ENCODE data around the gene NAA15.
A peak's percentile ranks its signal among the peaks of the same experiment; 100 is the strongest.
"Not testable (repeated sequence)": the region's sequence is repeated elsewhere in the genome, so short reads cannot be mapped to it uniquely, and the experiment has no call there.

NAA15 gene

GRCh38 chr4:139301113-139301820 lies at the start of gene NAA15:
NAA15 (plus strand) TSS chr4:139301505; CDS start chr4:139301778, 273 bp downstream.
- DNase-seq (ENCODE audit: low read depth), result peak; percentile 93

- no peak for DNase-seq (ENCODE audit: low read depth)
These were observed 48.3 kb upstream of the NAA15 start for GRCh38 chr4:139253046-139253445.

DNA sequence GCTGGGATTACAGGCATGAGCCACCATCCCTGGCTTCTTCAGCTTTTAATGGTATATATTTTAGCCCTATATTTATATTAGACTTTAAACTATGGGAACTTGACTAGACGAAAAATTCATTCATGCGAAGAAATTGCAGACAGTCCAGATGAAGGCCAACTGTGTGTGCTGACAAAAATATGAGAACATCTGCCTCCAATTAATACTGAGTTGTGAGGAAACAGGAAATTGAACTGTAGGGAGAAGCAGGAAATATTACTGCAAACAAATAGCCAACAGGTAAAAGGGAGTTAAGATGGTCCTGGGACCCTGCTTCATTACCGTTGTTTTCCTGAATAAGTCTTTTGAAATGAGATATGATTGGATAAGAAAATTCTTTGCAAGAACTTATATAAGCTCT lies 47.6 kb upstream of the NAA15 start:
- DNase-seq (ENCODE audit: low read depth), result no peak

DNA sequence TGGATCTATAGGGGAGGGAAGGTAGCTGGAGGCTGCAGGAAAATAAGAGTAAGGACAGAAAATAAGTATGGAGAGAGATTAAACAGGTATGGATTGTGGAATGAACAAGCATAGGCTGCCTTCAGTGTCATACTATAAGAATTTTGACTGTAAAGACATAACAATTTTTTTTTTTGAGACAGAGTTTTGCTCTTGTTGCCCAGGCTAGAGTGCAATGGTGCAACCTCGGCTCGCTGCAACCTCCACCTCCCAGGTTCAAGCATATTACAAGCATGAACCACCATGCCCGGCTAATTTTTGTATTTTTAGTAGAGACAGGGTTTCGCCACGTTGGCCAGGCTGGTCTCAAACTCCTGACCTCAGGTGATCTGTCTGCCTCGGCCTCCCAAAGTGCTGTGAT lies 45.7 kb upstream of the NAA15 start:
- not testable (repeated sequence) for DNase-seq (ENCODE audit: low read depth)

GRCh38 chr4:139256349-139256748 lies 45.0 kb upstream of the NAA15 start:
- DNase-seq (ENCODE audit: low read depth), result no peak

- no peak for DNase-seq (ENCODE audit: low read depth)
These were observed 35.7 kb upstream of the NAA15 start for GRCh38 chr4:139265654-139266053.

DNA sequence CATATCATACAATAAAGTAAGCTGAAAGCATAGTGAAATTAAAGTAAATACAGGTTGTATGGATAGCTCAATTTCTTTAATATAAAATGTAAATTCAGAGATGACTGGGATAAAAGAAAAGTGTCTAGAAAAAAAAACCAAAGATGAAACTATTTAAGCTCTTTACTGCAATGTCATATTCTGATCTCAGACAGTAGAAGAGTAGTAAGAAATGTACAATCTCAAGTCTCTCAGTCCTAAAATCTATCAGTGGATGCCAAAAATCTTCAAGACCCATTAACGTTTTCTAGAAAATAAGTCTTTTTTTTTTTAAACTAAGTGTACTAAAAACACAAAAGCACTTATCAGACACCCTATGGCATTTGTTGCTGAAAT lies 35.1 kb upstream of the NAA15 start:
- no peak for DNase-seq (ENCODE audit: low read depth)

- DNase-seq (ENCODE audit: low read depth), result peak; percentile 35
These were observed 34.6 kb upstream of the NAA15 start for GRCh38 chr4:139266583-139267257.

DNA sequence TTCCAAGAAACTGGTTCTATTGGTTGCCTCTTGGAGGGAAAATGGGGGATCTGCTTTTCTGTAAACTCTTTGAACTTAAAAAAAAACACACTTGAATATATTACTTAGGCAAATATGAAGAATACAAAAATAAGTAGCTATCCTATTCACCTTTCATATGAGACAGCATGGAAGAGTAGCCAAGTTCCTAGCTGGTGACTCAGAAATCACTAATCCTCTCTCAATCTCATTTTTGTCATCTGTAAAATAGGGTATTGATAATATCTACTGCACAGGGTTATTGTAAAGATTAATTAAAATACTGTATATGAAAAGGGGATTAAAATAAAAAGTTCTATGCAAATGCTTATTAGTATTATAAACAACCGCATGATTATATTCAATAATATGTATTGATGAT lies 34.0 kb upstream of the NAA15 start:
- DNase-seq (ENCODE audit: low read depth), result no peak

- no peak for DNase-seq (ENCODE audit: low read depth)
These were observed 27.5 kb upstream of the NAA15 start for GRCh38 chr4:139273835-139274234.

GRCh38 chr4:139274790-139275189 lies 26.5 kb upstream of the NAA15 start:
- no peak for DNase-seq (ENCODE audit: low read depth)

- DNase-seq (ENCODE audit: low read depth), result no peak
These were observed 26.0 kb upstream of the NAA15 start for GRCh38 chr4:139275281-139275735.

DNA sequence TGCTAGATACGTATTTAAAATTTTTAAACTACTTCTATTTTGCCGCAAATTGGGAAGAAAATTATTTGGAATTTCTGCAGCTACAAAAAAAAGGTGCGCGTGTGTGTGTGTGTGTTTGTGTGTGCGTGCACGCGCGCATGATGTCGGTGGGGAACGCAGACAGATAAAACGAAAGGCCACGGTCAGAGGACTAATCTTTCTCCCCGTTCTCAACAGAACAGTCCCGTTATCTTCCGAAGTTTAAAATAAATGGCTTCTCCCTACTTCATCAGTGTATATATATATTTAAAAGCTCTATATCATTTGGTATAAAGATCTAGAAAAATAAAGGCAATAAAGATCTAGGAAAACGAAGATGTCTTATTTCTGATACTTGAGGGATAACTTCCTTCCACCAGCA lies 22.8 kb upstream of the NAA15 start:
- no peak for DNase-seq (ENCODE audit: low read depth)

GRCh38 chr4:139278912-139279759 lies 22.2 kb upstream of the NAA15 start:
- DNase-seq (ENCODE audit: low read depth), result no peak

- DNase-seq (ENCODE audit: low read depth), result peak; percentile 10
These were observed 21.3 kb upstream of the NAA15 start, which contains the start of gene MGARP for GRCh38 chr4:139279760-139280620. MGARP (minus strand) TSS chr4:139280225; CDS start chr4:139280158, 67 bp downstream.

DNA sequence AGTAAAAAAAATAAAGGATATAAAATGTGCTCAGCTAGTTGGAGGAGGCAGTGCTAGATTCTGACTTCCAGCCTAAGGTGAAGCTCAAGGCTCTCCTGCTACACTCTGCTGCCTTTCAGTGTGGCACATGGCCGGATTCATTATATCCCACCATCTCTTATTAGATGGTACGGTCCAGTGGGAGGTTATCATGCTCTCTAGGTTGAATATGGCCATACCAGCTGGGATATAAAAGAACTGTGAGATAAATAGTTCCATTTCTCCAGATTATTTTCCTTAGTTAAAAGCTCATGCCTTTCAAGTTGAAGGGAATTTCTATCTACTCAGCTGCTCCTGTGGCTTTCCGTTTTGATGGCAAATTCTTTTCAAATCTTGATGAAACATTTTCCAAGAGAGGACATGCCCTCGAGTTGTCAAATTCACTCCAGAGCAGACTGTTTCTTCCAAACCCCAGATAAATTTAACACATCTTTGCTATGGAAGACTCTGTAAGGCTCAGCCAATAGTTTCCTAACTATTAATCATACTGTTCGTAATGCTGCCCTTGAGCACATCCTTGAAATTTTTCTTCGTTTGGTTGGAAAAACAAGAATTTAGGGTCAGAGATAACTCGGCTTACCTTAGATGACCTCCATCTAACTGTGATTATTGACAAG lies 19.1 kb upstream of the NAA15 start:
- DNase-seq (ENCODE audit: low read depth), result no peak

GRCh38 chr4:139282721-139283075 lies 18.6 kb upstream of the NAA15 start:
- DNase-seq (ENCODE audit: low read depth), result no peak

- DNase-seq (ENCODE audit: low read depth), result no peak
These were observed 15.1 kb upstream of the NAA15 start for GRCh38 chr4:139286186-139286698.

DNA sequence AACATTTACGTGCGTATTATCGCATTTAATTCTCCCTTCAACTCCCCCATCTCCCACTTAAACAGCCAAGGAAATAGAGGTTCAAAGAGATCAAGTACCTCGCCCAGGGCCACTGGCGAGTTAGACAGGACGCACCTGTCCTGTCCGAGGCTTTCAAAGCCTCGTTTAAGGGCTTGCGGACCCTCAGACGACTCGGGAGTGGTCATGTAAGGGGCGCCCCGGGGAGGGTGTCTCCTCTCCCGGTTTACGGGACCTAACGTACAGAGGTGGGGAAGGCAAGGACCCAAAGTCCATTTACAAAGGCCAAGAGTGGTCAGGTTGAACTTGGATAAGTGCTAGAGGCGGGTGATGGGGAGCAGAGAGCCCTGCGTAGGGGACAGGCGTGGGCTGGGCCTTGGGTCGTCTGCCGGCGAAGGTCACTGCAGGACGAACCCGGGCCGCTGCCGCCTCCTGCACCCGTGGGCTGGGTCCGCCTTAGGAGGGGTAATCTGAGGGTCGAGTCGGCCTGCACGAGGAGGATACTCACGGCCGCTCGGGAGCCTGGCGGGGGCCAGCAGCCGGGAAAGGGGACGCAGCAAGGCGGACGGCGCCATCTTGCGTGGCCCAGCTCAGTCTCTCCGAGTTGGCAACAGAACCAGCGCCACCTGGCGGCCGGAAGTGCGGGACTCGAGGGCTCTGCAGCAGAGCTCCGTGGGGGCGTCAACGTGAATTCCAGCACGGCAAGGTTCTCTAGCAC lies 5.9 kb upstream of the NAA15 start:
- peak; percentile 100 for DNase-seq (ENCODE audit: low read depth)

DNA sequence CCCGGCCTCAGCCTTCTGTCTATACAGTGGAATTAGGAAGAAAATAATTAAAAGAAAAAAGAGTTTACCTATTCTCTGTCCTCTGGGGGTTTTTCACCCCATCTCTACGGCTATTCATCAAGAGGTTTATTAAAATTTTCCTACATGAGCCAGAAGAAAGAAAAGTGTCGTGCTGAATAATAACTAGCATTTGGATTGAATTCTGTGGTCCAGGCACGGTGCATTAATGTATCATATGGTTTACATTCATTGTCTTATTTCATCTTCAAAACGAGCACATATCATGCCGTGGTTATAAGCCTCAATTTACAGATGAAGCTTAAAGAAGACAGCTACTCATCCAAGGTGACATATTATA lies 5.4 kb upstream of the NAA15 start:
- no peak for DNase-seq (ENCODE audit: low read depth)

Measured in activated T-cell treated with anti-CD3 and anti-CD28 coated beads for 1 hour (primary cell).